AG10803 (cell line): ENCODE measurements around the gene ZNRD2.

ENCODE experiments used
- DNase-seq: peaks from one replicate; pipeline ENCODE4 v3.0.0; 2010; ENCODE audit warnings: low read depth
- H3K4me3 ChIP-seq: 2 replicates; pipeline ENCODE4 v1.5.1; 2011; ENCODE audit warnings: mild to moderate bottlenecking, low read length, control low read depth
- CTCF ChIP-seq: conservative IDR thresholded peaks from 2 replicates; pipeline ENCODE4 v1.5.1; 2011; ENCODE audit warnings: mild to moderate bottlenecking, low read length, control low read depth, inconsistent platforms

The ZNRD2 gene

DNA sequence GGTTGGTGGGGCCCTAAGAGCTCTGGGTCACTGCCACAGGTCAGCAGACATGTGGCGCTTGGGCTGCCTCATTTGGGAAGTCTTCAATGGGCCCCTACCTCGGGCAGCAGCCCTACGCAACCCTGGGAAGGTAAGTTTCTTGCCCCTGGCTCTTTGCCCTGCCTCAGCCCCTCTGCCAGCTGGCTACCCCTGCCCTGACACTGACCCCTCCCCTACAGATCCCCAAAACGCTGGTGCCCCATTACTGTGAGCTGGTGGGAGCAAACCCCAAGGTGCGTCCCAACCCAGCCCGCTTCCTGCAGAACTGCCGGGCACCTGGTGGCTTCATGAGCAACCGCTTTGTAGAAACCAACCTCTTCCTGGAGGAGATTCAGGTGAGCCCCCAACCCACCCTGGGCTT lies 43.5 kb upstream of the ZNRD2 start:
- 0 out of 2 replicates have a peak overlapping the region, but pooled peaks have one; percentile 5 for H3K4me3 ChIP-seq
- no peak for DNase-seq
- TF ChIP-seq CTCF, result no peak

- no peak for DNase-seq
- no peak overlapping the region for H3K4me3 ChIP-seq
- TF ChIP-seq CTCF, result no peak
These were observed 41.4 kb upstream of the ZNRD2 start for GRCh38 chr11:65528819-65529350.

GRCh38 chr11:65529475-65530156 lies 40.7 kb upstream of the ZNRD2 start:
- no peak for DNase-seq
- H3K4me3 ChIP-seq, result no peak overlapping the region
- TF ChIP-seq CTCF, result no peak

DNA sequence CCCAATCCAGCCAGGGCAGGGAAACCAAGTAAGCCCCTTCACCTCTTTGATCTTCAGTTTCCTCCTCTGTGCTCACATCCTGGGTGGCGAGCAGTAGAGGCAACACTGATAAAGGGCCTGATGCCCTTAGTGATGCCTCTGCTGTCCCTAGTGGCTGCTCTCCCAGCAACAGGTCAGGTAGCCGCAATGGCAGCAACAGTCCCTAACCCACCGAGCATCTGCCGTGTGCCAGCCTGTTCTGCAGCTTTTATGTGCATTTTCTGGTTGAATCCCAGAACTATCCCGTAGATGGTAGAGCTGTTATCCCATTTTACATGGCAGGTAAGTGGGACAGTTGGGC lies 40.1 kb upstream of the ZNRD2 start:
- peak; percentile 20; the same call in 1 of the 2 replicates for TF ChIP-seq CTCF
- no peak overlapping the region for H3K4me3 ChIP-seq
- no peak for DNase-seq

DNA sequence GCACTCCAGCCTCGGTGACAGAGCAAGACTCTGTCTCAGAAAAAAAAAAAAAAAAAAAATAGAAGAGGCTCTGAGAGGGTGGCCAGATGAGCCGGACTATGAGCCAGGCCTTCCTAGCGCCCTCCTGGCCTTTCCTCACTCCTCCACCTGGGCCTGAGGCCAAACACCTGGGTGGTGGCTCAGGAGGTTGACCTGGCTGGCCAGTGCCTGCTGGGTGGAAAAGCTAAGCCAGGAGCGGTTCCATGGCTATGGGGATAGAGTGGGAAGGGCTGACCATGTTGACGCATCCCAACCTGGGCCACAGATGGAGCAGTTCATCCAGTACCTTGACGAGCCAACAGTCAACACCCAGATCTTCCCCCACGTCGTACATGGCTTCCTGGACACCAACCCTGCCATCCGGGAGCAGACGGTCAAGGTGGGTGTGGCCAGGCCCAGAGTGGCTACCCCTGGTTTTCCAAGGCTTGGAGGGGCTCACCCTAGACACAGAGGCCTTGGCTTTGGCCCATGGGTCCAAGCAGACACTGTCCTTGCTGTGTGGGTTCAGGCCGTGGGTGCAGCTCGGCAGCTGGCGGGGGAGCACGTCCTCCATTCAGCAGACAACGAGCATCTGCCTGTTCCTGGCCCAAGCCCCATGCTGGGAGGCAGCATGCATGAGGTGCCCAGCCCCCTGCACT lies 37.8 kb upstream of the ZNRD2 start:
- no peak for TF ChIP-seq CTCF
- H3K4me3 ChIP-seq, result no peak overlapping the region
- DNase-seq, result no peak

- H3K4me3 ChIP-seq, result no peak overlapping the region
- DNase-seq, result no peak
- no peak for TF ChIP-seq CTCF
These were observed 35.2 kb upstream of the ZNRD2 start for GRCh38 chr11:65535102-65535501.
